Midbrain (tissue), 1 donor: ENCODE data around the gene VASP.

Experiments used
- DNase-seq: peaks from one replicate; lab custom pipeline; 2025; lab: John Stamatoyannopoulos, UW

Gene VASP

GRCh38 chr19:45554481-45554880 is 47.2 kb downstream of the VASP start:
- DNase-seq: no peak

GRCh38 chr19:45556835-45557234 is 49.6 kb downstream of the VASP start:
- DNase-seq: no peak

GRCh38 chr19:45558399-45558878 is 51.2 kb downstream of the VASP start:
- DNase-seq: peak; percentile 59

- no peak for DNase-seq
Measured at GRCh38 chr19:45560038-45560437, 52.8 kb downstream of the VASP start.

GRCh38 chr19:45560686-45561085 is 53.4 kb downstream of the VASP start:
- no peak for DNase-seq

GRCh38 chr19:45564131-45564780 is 57.0 kb downstream of the VASP start:
- DNase-seq: no peak

- DNase-seq: no peak
Measured at GRCh38 chr19:45567609-45568008, 60.3 kb downstream of the VASP start.

GRCh38 chr19:45568732-45569131 is 61.5 kb downstream of the VASP start:
- DNase-seq: no peak

GRCh38 chr19:45569619-45570421 is 62.5 kb downstream of the VASP start:
- peak; percentile 17 for DNase-seq

- no peak for DNase-seq
Measured at GRCh38 chr19:45571457-45572220, 64.4 kb downstream of the VASP start.

- no peak for DNase-seq
Measured at GRCh38 chr19:45574526-45574925, 67.2 kb downstream of the VASP start.

GRCh38 chr19:45575216-45575615 is 67.9 kb downstream of the VASP start:
- no peak for DNase-seq
